H9 (cell line): ENCODE data around the gene ERC2. TPM values are rescaled to one million over a fixed set of nuclear protein-coding genes. Genes with fewer than 3 reads are reported as not detected.

Source experiments
- DNase-seq: peaks from one replicate; pipeline ENCODE4 v3.0.0-alpha.2; 2017
- H2AFZ ChIP-seq: one replicate; pipeline ENCODE4 v1.6.1; 2013; ENCODE audit warnings: mild to moderate bottlenecking, low read length, control low read depth, moderate library complexity
- H2AK5ac ChIP-seq: 2 replicates; pipeline ENCODE4 v1.6.1; 2013; ENCODE audit warnings: low read length, control low read depth, mixed read lengths; ENCODE audit not compliant: insufficient read length
- H2BK120ac ChIP-seq: one replicate; pipeline ENCODE4 v1.6.1; 2013; ENCODE audit warnings: low read depth, mild to moderate bottlenecking, low read length, control low read depth, inconsistent platforms; ENCODE audit not compliant: poor library complexity, severe bottlenecking
- H2BK12ac ChIP-seq: 2 replicates; pipeline ENCODE4 v1.6.1; 2013; ENCODE audit warnings: low read length, control low read depth, mixed read lengths, low read depth; ENCODE audit not compliant: insufficient read length
- H2BK15ac ChIP-seq: 2 replicates; pipeline ENCODE4 v1.6.1; 2013; ENCODE audit warnings: low read depth, low read length, control low read depth
- H2BK20ac ChIP-seq: one replicate; pipeline ENCODE4 v1.6.1; 2013; ENCODE audit warnings: low read depth, mild to moderate bottlenecking, low read length, control low read depth, inconsistent platforms; ENCODE audit not compliant: poor library complexity, severe bottlenecking
- H2BK5ac ChIP-seq: 2 replicates; pipeline ENCODE4 v1.6.1; 2013; ENCODE audit warnings: low read length, control low read depth, mixed read lengths; ENCODE audit not compliant: insufficient read length
- H3K14ac ChIP-seq: 2 replicates; pipeline ENCODE4 v1.6.1; 2013; ENCODE audit warnings: low read length, control low read depth; ENCODE audit not compliant: insufficient read depth
- H3K18ac ChIP-seq: 2 replicates; pipeline ENCODE4 v1.6.1; 2013; ENCODE audit warnings: low read depth, mild to moderate bottlenecking, mixed read lengths, low read length, control low read depth; ENCODE audit not compliant: insufficient read length
- H3K23ac ChIP-seq: 2 replicates; pipeline ENCODE4 v1.6.1; 2013; ENCODE audit warnings: low read length, control low read depth, mixed read lengths, low read depth; ENCODE audit not compliant: insufficient read length
- H3K23me2 ChIP-seq: 2 replicates; pipeline ENCODE4 v1.6.1; 2013; ENCODE audit warnings: low read depth, mild to moderate bottlenecking, mixed read lengths, low read length, control low read depth; ENCODE audit not compliant: insufficient read length, poor library complexity, severe bottlenecking
- H3K27ac ChIP-seq: 2 replicates; pipeline ENCODE4 v1.5.1; 2013; ENCODE audit warnings: low read length, control low read depth, mixed read lengths, low read depth; ENCODE audit not compliant: insufficient read length
- H3K27me3 ChIP-seq: 2 replicates; pipeline ENCODE4 v1.6.1; 2013; ENCODE audit warnings: low read length, control low read depth, inconsistent platforms; ENCODE audit not compliant: insufficient read depth
- H3K4ac ChIP-seq: 2 replicates; pipeline ENCODE4 v1.6.1; 2013; ENCODE audit warnings: low read depth, mild to moderate bottlenecking, control low read depth, inconsistent platforms, low read length, moderate library complexity
- H3K4me1 ChIP-seq: 2 replicates; pipeline ENCODE4 v1.6.1; 2013; ENCODE audit warnings: low read length, control low read depth, inconsistent platforms; ENCODE audit not compliant: insufficient read depth
- H3K4me2 ChIP-seq: 2 replicates; pipeline ENCODE4 v1.6.1; 2013; ENCODE audit warnings: low read length, control low read depth, mixed read lengths; ENCODE audit not compliant: insufficient read length, insufficient read depth
- H3K56ac ChIP-seq: 2 replicates; pipeline ENCODE4 v1.6.1; 2013; ENCODE audit warnings: low read depth, mild to moderate bottlenecking, mixed read lengths, low read length, control low read depth; ENCODE audit not compliant: insufficient read length
- H3K79me1 ChIP-seq: 2 replicates; pipeline ENCODE4 v1.6.1; 2013; ENCODE audit warnings: low read depth, mild to moderate bottlenecking, moderate library complexity, low read length, control low read depth, inconsistent platforms; ENCODE audit not compliant: insufficient read depth, poor library complexity, severe bottlenecking
- H3K79me2 ChIP-seq: 2 replicates; pipeline ENCODE4 v1.6.1; 2013; ENCODE audit warnings: low read length, control low read depth, inconsistent platforms; ENCODE audit not compliant: insufficient read depth
- H3K9ac ChIP-seq: 2 replicates; pipeline ENCODE4 v1.6.1; 2013; ENCODE audit warnings: low read length, control low read depth, mixed read lengths; ENCODE audit not compliant: insufficient read length; ENCODE audit errors: extremely low read depth
- H3K9me3 ChIP-seq: one replicate; pipeline ENCODE4 v1.6.1; 2013; ENCODE audit warnings: low read depth, low read length, inconsistent platforms; ENCODE audit not compliant: control insufficient read depth
- H3T11ph ChIP-seq: one replicate; pipeline ENCODE4 v1.6.1; 2013; ENCODE audit warnings: mild to moderate bottlenecking, low read length, control low read depth, inconsistent platforms
- H4K20me1 ChIP-seq: one replicate; pipeline ENCODE4 v1.6.1; 2013; ENCODE audit not compliant: control insufficient read depth, insufficient read length, insufficient read depth
- H4K5ac ChIP-seq: 2 replicates; pipeline ENCODE4 v1.6.1; 2013; ENCODE audit warnings: low read depth, mild to moderate bottlenecking, mixed read lengths, low read length, control low read depth; ENCODE audit not compliant: insufficient read length
- H4K8ac ChIP-seq: replicated peaks from 2 replicates; pipeline ENCODE4 v1.6.1; 2013; ENCODE audit warnings: low read length, control low read depth, mixed read lengths, low read depth; ENCODE audit not compliant: insufficient read length
- H4K91ac ChIP-seq: 2 replicates; pipeline ENCODE4 v1.6.1; 2013; ENCODE audit warnings: low read depth, mild to moderate bottlenecking, moderate library complexity, mixed read lengths, low read length, control low read depth; ENCODE audit not compliant: insufficient read length
- H3K27ac Mint-ChIP-seq, 3 experiments: 2 replicates in 2 of 3; 3 replicates in 1 of 3; pipeline ENCODE4 v1.8.0; 2020 to 2021; ENCODE audit warnings: mixed read lengths in 3 of 3, mild to moderate bottlenecking in 1 of 3, moderate library complexity in 1 of 3
- H3K27me3 Mint-ChIP-seq: 2 replicates; pipeline ENCODE4 v1.8.0; 2021; ENCODE audit warnings: low read depth, mild to moderate bottlenecking, moderate library complexity, mixed read lengths
- H3K36me3 Mint-ChIP-seq, 3 experiments: 2 replicates in 2 of 3; 3 replicates in 1 of 3; pipeline ENCODE4 v1.8.0; 2020 to 2021; ENCODE audit warnings: low read depth in 3 of 3, mixed read lengths in 3 of 3; ENCODE audit not compliant: insufficient read depth in 1 of 3
- H3K4me1 Mint-ChIP-seq, 2 experiments: 2 replicates each; pipeline ENCODE4 v1.8.0; 2020; ENCODE audit warnings: mixed read lengths in 2 of 2
- H3K4me3 Mint-ChIP-seq, 2 experiments: 2 replicates in 1 of 2; 3 replicates in 1 of 2; pipeline ENCODE4 v1.8.0; 2020 to 2021; ENCODE audit warnings: mild to moderate bottlenecking in 2 of 2, mixed read lengths in 2 of 2, moderate library complexity in 1 of 2
- H3K9me3 Mint-ChIP-seq, 2 experiments: 2 replicates in 1 of 2; 3 replicates in 1 of 2; pipeline ENCODE4 v1.8.0; 2020; ENCODE audit warnings: mild to moderate bottlenecking in 2 of 2, mixed read lengths in 2 of 2, moderate library complexity in 1 of 2
- WGBS: extraction: QIAGEN DNeasy Blood & Tissue Kit; methylation state at CpG from one replicate; pipeline ENCODE4 v1.1.7; 2013; ENCODE audit warnings: missing lambda C conversion rate, low lambda C conversion rate, mixed read lengths; ENCODE audit not compliant: insufficient read length; ENCODE audit errors: extremely low coverage; 5-methylcytosine and 5-hydroxymethylcytosine counted together
- total RNA-seq: library from RNA; stranded (reverse); gene quantifications from 2 replicates; pipeline ENCODE4 v1.2.1, GENCODE V29; 2021
- TF ChIP-seq, protein P1 (sequence below): fragments of 200-600 bp; sonication (generic); conservative IDR thresholded peaks from 3 replicates; pipeline ENCODE4 v1.8.0; 2021; ENCODE audit warnings: antibody characterized with exemption, mild to moderate bottlenecking

The ERC2 gene
- total RNA-seq, 1 experiment from 2014 or later: 15.4 TPM

- peaks cover 4% of the 10 kb centered on the region; the same call in 1 of the 2 replicates for H3K4me1 ChIP-seq
- TF ChIP-seq, protein P1, sequence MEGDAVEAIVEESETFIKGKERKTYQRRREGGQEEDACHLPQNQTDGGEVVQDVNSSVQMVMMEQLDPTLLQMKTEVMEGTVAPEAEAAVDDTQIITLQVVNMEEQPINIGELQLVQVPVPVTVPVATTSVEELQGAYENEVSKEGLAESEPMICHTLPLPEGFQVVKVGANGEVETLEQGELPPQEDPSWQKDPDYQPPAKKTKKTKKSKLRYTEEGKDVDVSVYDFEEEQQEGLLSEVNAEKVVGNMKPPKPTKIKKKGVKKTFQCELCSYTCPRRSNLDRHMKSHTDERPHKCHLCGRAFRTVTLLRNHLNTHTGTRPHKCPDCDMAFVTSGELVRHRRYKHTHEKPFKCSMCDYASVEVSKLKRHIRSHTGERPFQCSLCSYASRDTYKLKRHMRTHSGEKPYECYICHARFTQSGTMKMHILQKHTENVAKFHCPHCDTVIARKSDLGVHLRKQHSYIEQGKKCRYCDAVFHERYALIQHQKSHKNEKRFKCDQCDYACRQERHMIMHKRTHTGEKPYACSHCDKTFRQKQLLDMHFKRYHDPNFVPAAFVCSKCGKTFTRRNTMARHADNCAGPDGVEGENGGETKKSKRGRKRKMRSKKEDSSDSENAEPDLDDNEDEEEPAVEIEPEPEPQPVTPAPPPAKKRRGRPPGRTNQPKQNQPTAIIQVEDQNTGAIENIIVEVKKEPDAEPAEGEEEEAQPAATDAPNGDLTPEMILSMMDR: no peak
- no peak overlapping the region for H3K9ac ChIP-seq
- H3K79me1 ChIP-seq: no peaks in the 10 kb centered on the region
- H4K5ac ChIP-seq: no peak overlapping the region
- H2AFZ ChIP-seq: no peak overlapping the region
- no peaks in the 10 kb centered on the region for H3K9me3 ChIP-seq
- Mint-ChIP-seq H3K4me3 (no peak overlapping the region), H3K36me3 (peaks cover 6 to 13% (median 7%) of the 10 kb centered on the region in 3 experiments; a peak in 6 of 7 replicates), H3K27me3 (no peaks in the 10 kb centered on the region), H3K27ac (peak overlapping the region in 1 of 3 experiments; percentile 71; a peak in 1 of 7 replicates), H3K4me1 (peaks cover 10 to 11% of the 10 kb centered on the region in 2 experiments), H3K9me3 (peaks cover 4 to 8% of the 10 kb centered on the region in 2 experiments; a peak in 3 of 5 replicates)
- WGBS: no CpG with 5 or more reads among the region's 2 CpGs
- H2BK15ac ChIP-seq: no peak overlapping the region
- no peaks in the 10 kb centered on the region for H3K27me3 ChIP-seq
- no peak overlapping the region for H3K27ac ChIP-seq
- H4K91ac ChIP-seq: no peak overlapping the region
- no peak overlapping the region for H3K4ac ChIP-seq
- H3K18ac ChIP-seq: no peak overlapping the region
- no peak for DNase-seq
- H2BK12ac ChIP-seq: no peak overlapping the region
- H2BK5ac ChIP-seq: no peak overlapping the region
- no peak overlapping the region for H3K14ac ChIP-seq
- no peaks in the 10 kb centered on the region for H4K20me1 ChIP-seq
- H4K8ac ChIP-seq: no peak overlapping the region
- H3K23me2 ChIP-seq: no peaks in the 10 kb centered on the region
- no peak overlapping the region for H2AK5ac ChIP-seq
- no peak overlapping the region for H3K56ac ChIP-seq
- H3T11ph ChIP-seq: no peak overlapping the region
- H2BK120ac ChIP-seq: no peak overlapping the region
- no peak overlapping the region for H3K23ac ChIP-seq
- no peaks in the 10 kb centered on the region for H3K79me2 ChIP-seq
- no peak overlapping the region for H3K4me2 ChIP-seq
- H2BK20ac ChIP-seq: no peak overlapping the region
These were observed 70.5 kb downstream of the ERC2 start for GRCh38 chr3:56397798-56398197.
